ENCODE data around the gene FBXO7.

FBXO7 gene

GRCh38 chr22:32457031-32457430 lies 17.6 kb upstream of the FBXO7 start:
- Mint-ChIP-seq H3K27me3 (ENCODE audit: low read depth) (peaks cover 41% of the 10 kb centered on the region), H3K27ac (no peak overlapping the region), H3K9me3 (no peaks in the 10 kb centered on the region), H3K4me1 (no peaks in the 10 kb centered on the region), H3K4me3 (no peak overlapping the region), H3K36me3 (ENCODE audit: low read depth) (no peaks in the 10 kb centered on the region)
- TF ChIP-seq, protein P1, sequence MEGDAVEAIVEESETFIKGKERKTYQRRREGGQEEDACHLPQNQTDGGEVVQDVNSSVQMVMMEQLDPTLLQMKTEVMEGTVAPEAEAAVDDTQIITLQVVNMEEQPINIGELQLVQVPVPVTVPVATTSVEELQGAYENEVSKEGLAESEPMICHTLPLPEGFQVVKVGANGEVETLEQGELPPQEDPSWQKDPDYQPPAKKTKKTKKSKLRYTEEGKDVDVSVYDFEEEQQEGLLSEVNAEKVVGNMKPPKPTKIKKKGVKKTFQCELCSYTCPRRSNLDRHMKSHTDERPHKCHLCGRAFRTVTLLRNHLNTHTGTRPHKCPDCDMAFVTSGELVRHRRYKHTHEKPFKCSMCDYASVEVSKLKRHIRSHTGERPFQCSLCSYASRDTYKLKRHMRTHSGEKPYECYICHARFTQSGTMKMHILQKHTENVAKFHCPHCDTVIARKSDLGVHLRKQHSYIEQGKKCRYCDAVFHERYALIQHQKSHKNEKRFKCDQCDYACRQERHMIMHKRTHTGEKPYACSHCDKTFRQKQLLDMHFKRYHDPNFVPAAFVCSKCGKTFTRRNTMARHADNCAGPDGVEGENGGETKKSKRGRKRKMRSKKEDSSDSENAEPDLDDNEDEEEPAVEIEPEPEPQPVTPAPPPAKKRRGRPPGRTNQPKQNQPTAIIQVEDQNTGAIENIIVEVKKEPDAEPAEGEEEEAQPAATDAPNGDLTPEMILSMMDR (IDR thresholded peaks at IDR 0.05; ENCODE audit: unreplicated experiment in 3 of 3) = no peak

- Mint-ChIP-seq H3K36me3 (ENCODE audit: low read depth) (no peaks in the 10 kb centered on the region), H3K9me3 (no peaks in the 10 kb centered on the region), H3K4me3 (no peak overlapping the region), H3K27me3 (ENCODE audit: low read depth) (peaks cover 55% of the 10 kb centered on the region), H3K27ac (no peak overlapping the region), H3K4me1 (no peaks in the 10 kb centered on the region)
- TF ChIP-seq, protein P1 (IDR thresholded peaks at IDR 0.05; ENCODE audit: unreplicated experiment in 3 of 3) = no peak
These were observed 12.2 kb upstream of the FBXO7 start for GRCh38 chr22:32462452-32462851.

GRCh38 chr22:32465661-32466060 lies 8.9 kb upstream of the FBXO7 start:
- Mint-ChIP-seq H3K27me3 (ENCODE audit: low read depth) (peaks cover 61% of the 10 kb centered on the region), H3K27ac (no peak overlapping the region), H3K36me3 (ENCODE audit: low read depth) (no peaks in the 10 kb centered on the region), H3K4me1 (no peaks in the 10 kb centered on the region), H3K9me3 (no peaks in the 10 kb centered on the region), H3K4me3 (no peak overlapping the region)
- TF ChIP-seq, protein P1 (IDR thresholded peaks at IDR 0.05; ENCODE audit: unreplicated experiment in 3 of 3) = no peak

GRCh38 chr22:32466496-32466895 lies 8.1 kb upstream of the FBXO7 start:
- H3K36me3 Mint-ChIP-seq (ENCODE audit: low read depth) = no peaks in the 10 kb centered on the region
- H3K4me1 Mint-ChIP-seq = no peaks in the 10 kb centered on the region
- peaks cover 54% of the 10 kb centered on the region for H3K27me3 Mint-ChIP-seq (ENCODE audit: low read depth)
- no peaks in the 10 kb centered on the region for H3K9me3 Mint-ChIP-seq
- TF ChIP-seq, protein P1 (IDR thresholded peaks at IDR 0.05; ENCODE audit: unreplicated experiment in 3 of 3) = no peak
- H3K27ac Mint-ChIP-seq = no peak overlapping the region
- H3K4me3 Mint-ChIP-seq = no peak overlapping the region

DNA sequence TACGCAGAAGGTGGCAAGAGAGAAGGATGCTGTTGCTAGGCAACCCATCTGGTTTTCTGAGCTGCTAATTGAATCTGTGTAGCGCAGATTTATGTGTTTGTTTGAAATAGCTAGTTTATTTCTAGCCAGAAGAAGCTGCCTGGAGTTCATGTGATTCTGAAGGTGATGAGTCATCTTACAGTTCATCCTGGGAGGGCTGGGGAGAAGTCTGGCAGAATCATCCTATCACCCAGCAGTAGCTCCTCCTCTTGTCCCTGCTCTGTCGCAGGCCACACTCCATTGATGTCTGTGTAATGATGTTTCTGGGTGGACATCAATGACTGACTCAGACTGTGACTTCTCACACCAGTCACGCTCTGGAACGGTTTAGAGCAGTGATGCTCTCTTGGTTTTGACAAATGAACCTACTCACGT lies 4.8 kb upstream of the FBXO7 start:
- Mint-ChIP-seq H3K4me3 (no peak overlapping the region), H3K4me1 (no peaks in the 10 kb centered on the region), H3K27me3 (ENCODE audit: low read depth) (peaks cover 34% of the 10 kb centered on the region), H3K36me3 (ENCODE audit: low read depth) (no peaks in the 10 kb centered on the region), H3K9me3 (no peaks in the 10 kb centered on the region), H3K27ac (no peak overlapping the region)
- TF ChIP-seq, protein P1 (IDR thresholded peaks at IDR 0.05; ENCODE audit: unreplicated experiment in 3 of 3) = no peak

- Mint-ChIP-seq H3K4me3 (peak overlapping the region; percentile 88 to 96 (median 93)), H3K4me1 (peaks cover 10% of the 10 kb centered on the region), H3K27ac (peak overlapping the region; percentile 56 to 91 (median 72)), H3K36me3 (ENCODE audit: low read depth) (no peaks in the 10 kb centered on the region), H3K27me3 (ENCODE audit: low read depth) (peaks cover 14% of the 10 kb centered on the region), H3K9me3 (no peaks in the 10 kb centered on the region)
- TF ChIP-seq, protein P1 (IDR thresholded peaks at IDR 0.05; ENCODE audit: unreplicated experiment in 3 of 3) = peak; percentile 42 to 63 (median 55)
These were observed 1.1 kb upstream of the FBXO7 start for GRCh38 chr22:32473388-32473952.

All from nephron (organoid).